GM21515 (cell line): Measurements from ENCODE around the gene DMD.
"Not testable (repeated sequence)": the region's sequence is repeated elsewhere in the genome, so short reads cannot be mapped to it uniquely, and the experiment has no call there.

Source experiments
- ATAC-seq: cut with Tn5 transposase; IDR thresholded peaks from one replicate; pipeline ENCODE4 v1.9.1; 2021; ENCODE audit not compliant: unreplicated experiment

Gene DMD

GRCh38 chrX:31470753-31471152, 1740.6 kb downstream of the DMD start:
- not testable (repeated sequence) for ATAC-seq

GRCh38 chrX:31464306-31464915, 1746.9 kb downstream of the DMD start:
- ATAC-seq = no peak

- ATAC-seq = no peak
These were observed 1750.1 kb downstream of the DMD start for GRCh38 chrX:31461266-31461665.

- ATAC-seq = no peak
These were observed 1752.0 kb downstream of the DMD start for GRCh38 chrX:31459361-31459760.

GRCh38 chrX:31449965-31450364, 1761.4 kb downstream of the DMD start:
- no peak for ATAC-seq

- ATAC-seq = no peak
These were observed 1762.3 kb downstream of the DMD start for GRCh38 chrX:31449081-31449480.

- ATAC-seq = no peak
These were observed 1765.8 kb downstream of the DMD start for GRCh38 chrX:31445542-31445941.

DNA sequence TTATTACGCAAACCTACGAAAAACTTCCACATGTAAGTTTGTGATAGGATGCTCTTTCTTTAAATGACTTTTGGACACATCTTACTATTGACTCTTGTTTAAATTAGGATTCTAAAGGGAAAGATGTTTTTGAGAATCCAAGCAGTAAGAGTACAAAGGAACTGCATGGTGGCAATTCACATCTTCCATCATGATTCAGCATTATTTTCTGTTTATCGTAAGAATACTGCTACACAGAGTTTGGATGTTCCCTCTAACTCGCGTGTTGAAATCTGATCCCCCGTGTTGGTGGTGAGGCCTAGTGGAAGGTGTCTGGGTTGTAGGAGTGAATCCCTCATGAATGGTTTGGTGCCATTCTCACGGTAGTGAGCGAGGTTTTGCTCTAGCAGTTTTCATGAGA, 1767.7 kb downstream of the DMD start:
- no peak for ATAC-seq

GRCh38 chrX:31440546-31440945, 1770.8 kb downstream of the DMD start:
- no peak for ATAC-seq

- no peak for ATAC-seq
These were observed 1774.9 kb downstream of the DMD start for GRCh38 chrX:31436424-31436823.

DNA sequence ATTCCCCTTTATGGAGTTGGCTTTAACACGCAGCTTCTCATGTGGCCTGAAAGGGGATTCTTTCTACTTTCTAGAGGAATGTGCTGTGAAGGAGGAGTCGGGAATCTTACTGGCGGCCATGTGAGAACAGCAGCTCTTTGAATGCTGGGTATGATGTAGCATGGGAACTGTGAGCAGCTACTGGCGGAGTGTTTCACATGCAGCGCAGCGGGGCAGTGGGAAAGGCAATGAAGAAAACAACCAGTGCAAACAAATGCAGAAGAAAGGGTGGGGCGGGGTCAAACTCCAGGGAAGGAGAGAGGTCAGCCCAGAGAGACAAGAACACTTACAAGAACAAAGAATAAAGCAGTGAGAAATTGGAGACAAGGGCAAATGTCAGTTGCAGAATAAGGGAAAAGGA, 1775.8 kb downstream of the DMD start:
- no peak for ATAC-seq

- no peak for ATAC-seq
These were observed 1777.5 kb downstream of the DMD start for GRCh38 chrX:31433856-31434255.

DNA sequence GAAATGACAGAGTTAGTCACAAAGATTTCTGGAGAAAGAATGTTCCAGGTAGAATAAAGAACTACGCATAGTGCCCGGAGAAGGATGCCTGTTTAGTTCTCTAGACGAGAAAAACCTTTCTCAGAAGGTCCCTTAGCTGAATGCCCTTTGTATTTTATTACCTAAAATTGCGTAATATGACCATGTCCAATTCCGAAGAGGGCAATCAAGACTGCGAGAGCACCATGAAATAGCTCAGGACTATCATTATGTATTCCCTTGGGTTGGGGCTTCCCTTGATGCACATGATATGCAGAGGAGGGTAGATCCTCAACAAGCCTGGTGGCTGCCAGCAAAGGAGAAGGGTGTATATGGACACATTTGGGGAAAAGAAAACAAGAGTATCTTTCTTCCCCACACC, 1781.4 kb downstream of the DMD start:
- no peak for ATAC-seq

GRCh38 chrX:31423609-31424189, 1787.7 kb downstream of the DMD start:
- no peak for ATAC-seq

GRCh38 chrX:31421441-31421840, 1789.9 kb downstream of the DMD start:
- ATAC-seq = no peak

DNA sequence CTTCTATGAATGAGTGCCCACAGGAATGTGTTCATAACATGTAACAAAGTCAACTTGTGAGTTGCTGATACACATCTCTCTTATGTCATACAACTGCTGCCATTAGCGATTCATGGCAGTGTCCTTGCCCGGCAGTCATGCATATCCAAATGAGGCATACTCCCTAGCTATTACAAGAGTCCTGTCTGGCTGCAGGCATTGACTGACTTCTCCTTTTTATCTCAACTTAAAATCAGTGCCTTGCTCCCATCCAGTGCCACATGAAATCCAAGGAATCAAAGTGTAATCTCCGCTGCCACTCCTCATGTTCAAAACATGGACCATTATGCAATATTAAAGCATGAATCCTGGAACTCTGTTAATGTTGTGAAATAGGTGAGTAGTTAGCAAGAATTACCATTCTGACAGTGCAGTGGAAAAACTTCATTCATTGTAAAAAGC, 1790.6 kb downstream of the DMD start:
- ATAC-seq = no peak

DNA sequence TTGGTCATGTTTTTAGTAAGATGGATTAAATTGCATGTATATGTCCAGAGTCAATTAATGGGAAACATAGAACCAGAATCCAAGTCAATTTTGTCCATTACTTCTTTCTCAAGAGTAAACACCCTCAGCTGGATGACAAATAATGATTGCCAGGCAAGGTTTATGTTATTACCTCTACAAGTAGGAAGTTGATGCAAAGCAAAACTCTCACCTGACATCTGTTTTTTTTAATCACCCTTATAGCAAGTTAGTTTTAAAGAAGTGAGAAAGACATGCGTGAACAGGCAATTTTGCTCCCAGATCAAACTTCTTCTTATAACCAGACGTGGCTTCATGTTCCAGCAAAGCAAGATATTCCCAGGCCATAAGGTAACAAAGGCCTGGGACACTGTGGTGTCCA, 1791.0 kb downstream of the DMD start:
- ATAC-seq = no peak

DNA sequence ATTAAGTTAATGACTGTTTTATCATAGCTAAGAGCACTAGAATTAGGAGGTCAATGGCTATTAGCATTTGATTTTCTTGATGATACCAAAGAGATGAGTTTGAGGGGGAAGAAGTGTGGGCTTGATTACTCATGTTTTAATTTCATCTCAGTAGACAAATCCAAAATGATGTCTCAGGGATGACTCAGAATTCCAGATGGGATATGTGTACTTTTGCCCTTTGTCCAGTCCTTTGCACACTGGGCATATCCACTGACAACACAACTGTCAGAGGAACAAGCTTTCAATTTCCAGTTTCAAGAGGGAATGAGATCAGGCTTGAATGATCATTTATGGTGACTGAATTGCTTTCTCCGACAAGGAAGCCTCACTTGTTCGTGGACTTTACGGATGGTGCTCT, 1814.2 kb downstream of the DMD start:
- no peak for ATAC-seq

DNA sequence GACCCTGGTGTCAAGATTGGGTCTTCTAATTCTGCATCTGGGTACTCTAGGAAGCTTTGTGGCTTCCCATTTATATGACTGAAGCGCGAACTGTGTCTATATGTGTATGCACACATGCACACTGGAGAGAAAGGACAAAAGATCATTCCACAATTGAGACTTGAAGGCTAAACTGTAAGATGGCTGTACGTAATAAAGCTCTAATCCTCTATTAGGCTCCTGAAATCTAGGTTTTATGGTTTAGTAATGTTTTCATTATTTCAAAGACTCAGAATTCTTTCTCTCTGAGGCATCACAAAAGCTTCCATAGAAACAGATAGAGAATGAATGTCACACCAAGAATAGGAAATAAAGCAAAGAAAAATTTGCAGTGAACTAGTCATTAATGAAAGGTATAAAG, 1818.8 kb downstream of the DMD start:
- no peak for ATAC-seq

- ATAC-seq = no peak
These were observed 1822.4 kb downstream of the DMD start for GRCh38 chrX:31388946-31389345.

DNA sequence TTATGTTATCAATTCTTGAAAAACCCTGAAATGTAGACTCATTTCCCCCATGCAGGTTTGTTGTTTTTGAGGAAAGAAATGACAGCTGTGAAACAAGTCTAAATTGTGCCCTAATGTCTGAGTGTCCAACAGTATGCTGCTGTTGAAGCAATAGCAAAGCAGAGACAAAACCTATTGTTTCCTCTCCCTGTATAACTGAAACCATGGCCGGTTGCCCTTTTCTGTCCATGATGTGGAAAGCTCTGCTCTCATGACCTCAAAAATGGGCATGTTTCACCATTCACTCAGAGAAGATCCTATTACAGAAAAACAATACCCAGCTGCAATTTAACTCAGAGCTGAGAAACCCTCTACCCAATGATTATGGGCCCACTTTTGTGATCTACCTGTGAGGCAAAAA, 1826.9 kb downstream of the DMD start:
- no peak for ATAC-seq

GRCh38 chrX:31383991-31384390, 1827.4 kb downstream of the DMD start:
- ATAC-seq = no peak

DNA sequence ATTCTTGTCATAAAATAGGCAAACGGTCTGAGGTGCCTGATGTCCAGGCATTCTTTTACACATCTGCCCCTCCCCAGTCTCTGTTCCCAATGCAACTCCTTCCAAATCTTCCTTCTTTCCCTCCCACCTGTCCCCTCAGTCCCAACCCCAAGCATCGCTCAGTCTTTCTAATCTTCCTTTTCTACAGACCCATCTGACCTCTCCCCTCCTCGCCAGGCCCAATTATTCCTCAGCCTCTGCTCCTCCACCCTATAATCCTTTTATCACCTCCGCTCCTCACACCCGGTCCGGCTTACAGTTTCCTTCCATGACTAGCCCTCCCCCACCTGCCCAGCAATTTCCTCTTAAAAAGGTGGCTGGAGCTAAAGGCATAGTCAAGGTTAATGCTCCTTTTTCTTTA, 1832.4 kb downstream of the DMD start:
- ATAC-seq = not testable (repeated sequence)
